ENCODE data around the gene DPF3.

DNA sequence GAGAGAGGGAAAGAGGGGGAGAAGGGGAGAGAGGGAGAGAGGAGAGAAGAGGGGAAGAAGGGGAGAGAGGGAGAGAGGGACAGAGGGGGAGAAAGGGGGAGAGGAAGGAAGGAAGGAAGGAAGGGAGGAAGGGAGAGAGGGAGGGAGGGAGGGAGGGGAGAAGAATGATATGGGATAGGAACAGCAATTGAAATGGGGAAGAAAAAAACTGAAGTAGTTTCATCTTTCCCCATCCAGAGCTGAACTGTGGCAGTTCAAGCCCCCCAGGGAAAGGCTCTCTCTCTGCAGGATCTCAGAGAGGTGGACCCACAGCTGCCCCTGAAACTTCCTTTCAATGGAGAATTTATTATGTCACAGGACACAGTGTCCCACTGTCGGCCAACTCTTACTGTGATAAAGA, 136.9 kb downstream of the DPF3 start:
- TF ChIP-seq GATA3 (IDR thresholded peaks at IDR 0.05; ENCODE audit: low read depth, low read length): no peak
- TF ChIP-seq GATA2 (IDR thresholded peaks at IDR 0.05; ENCODE audit: low read depth, low read length): no peak
